Suprapubic skin (tissue), 4 donors: ENCODE data around the gene CNGA3.

Experiments
- CTCF ChIP-seq, 2 donors: fragments of 200-600 bp in 1 of 2; fragments of 450-650 bp in 1 of 2; sonication (generic) in 1 of 2; IDR thresholded peaks; one replicate each; pipeline ENCODE4 v1.5.1; 2016 to 2019; ENCODE audit warnings: antibody characterized with exemption in 2 of 2, mild to moderate bottlenecking in 1 of 2, moderate library complexity in 1 of 2
- POLR2A ChIP-seq, 2 donors: fragments of 450-650 bp; IDR thresholded peaks; one replicate each; pipeline ENCODE4 v1.6.1; 2017; ENCODE audit warnings: antibody characterized with exemption in 2 of 2, mild to moderate bottlenecking in 2 of 2, moderate library complexity in 2 of 2
- POLR2AphosphoS5 ChIP-seq, 3 donors: sonication (generic); formaldehyde crosslinking; IDR thresholded peaks; one replicate each; pipeline ENCODE4 v1.6.1; 2017; ENCODE audit warnings: antibody characterized with exemption in 3 of 3

DNA sequence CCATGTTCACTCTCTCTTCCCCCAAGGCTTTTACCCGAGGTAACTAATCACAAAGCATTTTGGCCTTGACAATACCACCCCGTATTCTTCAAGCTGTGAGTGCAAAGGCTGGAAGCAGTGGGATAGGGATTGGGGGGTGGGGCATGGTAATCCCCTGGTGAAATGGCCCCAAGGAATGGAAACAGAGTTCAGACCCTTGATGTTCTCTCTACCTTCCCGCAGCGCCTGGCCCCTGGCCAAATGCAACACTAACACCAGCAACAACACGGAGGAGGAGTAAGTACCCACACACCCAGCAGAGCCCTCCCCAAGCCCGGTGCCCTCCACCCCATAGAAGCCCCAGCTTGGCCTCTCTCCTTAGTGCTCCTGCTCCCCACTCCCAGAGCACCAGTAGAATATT is 36.9 kb downstream of the CNGA3 start:
- TF ChIP-seq POLR2AphosphoS5 (IDR thresholded peaks at IDR 0.05) (no peak), CTCF (IDR thresholded peaks at IDR 0.05) (no peak), POLR2A (IDR thresholded peaks at IDR 0.05) (no peak)
